Nephron (organoid): Measurements from ENCODE around the gene EML1.

Source experiments
- H3K27ac Mint-ChIP-seq, 3 experiments: 2 replicates each; pipeline ENCODE4 v1.8.0; 2020; ENCODE audit warnings: mixed read lengths in 3 of 3, mild to moderate bottlenecking in 2 of 3, moderate library complexity in 1 of 3
- H3K27me3 Mint-ChIP-seq: 2 replicates; pipeline ENCODE4 v1.8.0; 2021; ENCODE audit warnings: low read depth, mild to moderate bottlenecking, moderate library complexity, mixed read lengths
- H3K36me3 Mint-ChIP-seq: 2 replicates; pipeline ENCODE4 v1.8.0; 2020; ENCODE audit warnings: low read depth, mixed read lengths
- H3K4me1 Mint-ChIP-seq: 2 replicates; pipeline ENCODE4 v1.8.0; 2020; ENCODE audit warnings: mixed read lengths
- H3K4me3 Mint-ChIP-seq, 3 experiments: 2 replicates each; pipeline ENCODE4 v1.8.0; 2020; ENCODE audit warnings: mild to moderate bottlenecking in 3 of 3, mixed read lengths in 3 of 3, moderate library complexity in 2 of 3
- H3K9me3 Mint-ChIP-seq: 2 replicates; pipeline ENCODE4 v1.8.0; 2020; ENCODE audit warnings: mixed read lengths
- CTCF ChIP-seq, 3 experiments: fragments of 200-600 bp; sonication (generic); IDR thresholded peaks; one replicate each; pipeline ENCODE4 v1.5.0; 2021; ENCODE audit warnings: antibody characterized with exemption in 3 of 3; ENCODE audit not compliant: unreplicated experiment in 3 of 3

EML1 gene

GRCh38 chr14:99747582-99748330 lies 45.5 kb upstream of the EML1 start:
- no peaks in the 10 kb centered on the region for H3K9me3 Mint-ChIP-seq
- H3K36me3 Mint-ChIP-seq = no peaks in the 10 kb centered on the region
- peaks cover 38% of the 10 kb centered on the region for H3K27me3 Mint-ChIP-seq

GRCh38 chr14:99748529-99748928 lies 44.7 kb upstream of the EML1 start:
- H3K27ac Mint-ChIP-seq = peak overlapping the region in 2 of 3 experiments; percentile 20 to 43
- no peaks in the 10 kb centered on the region for H3K9me3 Mint-ChIP-seq
- peaks cover 37% of the 10 kb centered on the region for H3K27me3 Mint-ChIP-seq
- TF ChIP-seq CTCF (IDR thresholded peaks at IDR 0.05; ENCODE audit: unreplicated experiment in 3 of 3) = no peak
- no peak overlapping the region for H3K4me3 Mint-ChIP-seq
- no peaks in the 10 kb centered on the region for H3K36me3 Mint-ChIP-seq
- peaks cover 77% of the 10 kb centered on the region for H3K4me1 Mint-ChIP-seq

More at GRCh38 chr14:99747582-99748330, 45.5 kb upstream of the EML1 start:
- H3K4me1 Mint-ChIP-seq = peaks cover 70% of the 10 kb centered on the region
- H3K4me3 Mint-ChIP-seq = no peak overlapping the region
- H3K27ac Mint-ChIP-seq = peak overlapping the region in 2 of 3 experiments; percentile 43 to 45
- TF ChIP-seq CTCF (IDR thresholded peaks at IDR 0.05; ENCODE audit: unreplicated experiment in 3 of 3) = no peak

DNA sequence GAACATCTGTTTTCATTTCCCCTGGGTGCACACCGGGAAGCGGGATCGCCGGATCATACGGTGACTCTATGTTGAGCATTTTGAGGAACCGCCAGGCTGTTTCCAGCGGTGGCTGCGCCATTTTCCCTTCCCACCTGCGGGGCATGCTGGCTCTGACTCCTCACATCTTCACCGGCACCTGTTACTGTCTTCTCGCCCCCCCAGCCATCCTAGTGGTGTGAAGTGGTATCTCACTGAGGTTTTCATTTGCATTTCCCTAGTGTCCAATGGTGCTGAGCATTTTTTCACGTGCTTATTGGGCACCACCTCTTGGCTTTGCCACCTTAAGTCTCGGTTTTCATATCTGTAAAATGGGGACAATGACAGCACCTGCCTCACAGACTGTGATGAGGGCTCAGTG lies 44.1 kb upstream of the EML1 start:
- Mint-ChIP-seq H3K36me3 (no peaks in the 10 kb centered on the region), H3K9me3 (no peaks in the 10 kb centered on the region), H3K4me3 (no peak overlapping the region), H3K4me1 (peaks cover 77% of the 10 kb centered on the region), H3K27ac (peak overlapping the region in 2 of 3 experiments; percentile 42 to 43), H3K27me3 (peaks cover 40% of the 10 kb centered on the region)
- peak in 2 of 3 experiments; percentile 16 to 26 for TF ChIP-seq CTCF (IDR thresholded peaks at IDR 0.05; ENCODE audit: unreplicated experiment in 3 of 3)

GRCh38 chr14:99749763-99750715 lies 43.2 kb upstream of the EML1 start:
- H3K27ac Mint-ChIP-seq = peak overlapping the region in 2 of 3 experiments; percentile 42 to 50
- no peak for TF ChIP-seq CTCF (IDR thresholded peaks at IDR 0.05; ENCODE audit: unreplicated experiment in 3 of 3)

GRCh38 chr14:99750746-99751450 lies 42.3 kb upstream of the EML1 start:
- H3K36me3 Mint-ChIP-seq = no peaks in the 10 kb centered on the region
- no peak for TF ChIP-seq CTCF (IDR thresholded peaks at IDR 0.05; ENCODE audit: unreplicated experiment in 3 of 3)
- H3K4me3 Mint-ChIP-seq = no peak overlapping the region
- H3K4me1 Mint-ChIP-seq = peaks cover 67% of the 10 kb centered on the region
- no peaks in the 10 kb centered on the region for H3K9me3 Mint-ChIP-seq
- peak overlapping the region in 2 of 3 experiments; percentile 24 to 50 for H3K27ac Mint-ChIP-seq
- peaks cover 42% of the 10 kb centered on the region for H3K27me3 Mint-ChIP-seq

More at GRCh38 chr14:99749763-99750715, 43.2 kb upstream of the EML1 start:
- H3K4me3 Mint-ChIP-seq = peak overlapping the region in 1 of 3 experiments; percentile 22
- H3K27me3 Mint-ChIP-seq = peaks cover 44% of the 10 kb centered on the region
- peaks cover 76% of the 10 kb centered on the region for H3K4me1 Mint-ChIP-seq
- no peaks in the 10 kb centered on the region for H3K36me3 Mint-ChIP-seq
- H3K9me3 Mint-ChIP-seq = no peaks in the 10 kb centered on the region
